Stimulated activated CD8-positive, alpha-beta memory T cell treated with anti-CD3 and anti-CD28 coated beads, Interleukin-15, amount 100 ng/mL, for 1 hour (primary cell): Measurements from ENCODE around the gene GHRL.
"Not testable (repeated sequence)": the region's sequence is repeated elsewhere in the genome, so short reads cannot be mapped to it uniquely, and the experiment has no call there.

ENCODE experiments used
- DNase-seq: peaks from one replicate; pipeline ENCODE4 v3.0.0-alpha.2; 2020; ENCODE audit warnings: low read depth

GHRL gene

DNA sequence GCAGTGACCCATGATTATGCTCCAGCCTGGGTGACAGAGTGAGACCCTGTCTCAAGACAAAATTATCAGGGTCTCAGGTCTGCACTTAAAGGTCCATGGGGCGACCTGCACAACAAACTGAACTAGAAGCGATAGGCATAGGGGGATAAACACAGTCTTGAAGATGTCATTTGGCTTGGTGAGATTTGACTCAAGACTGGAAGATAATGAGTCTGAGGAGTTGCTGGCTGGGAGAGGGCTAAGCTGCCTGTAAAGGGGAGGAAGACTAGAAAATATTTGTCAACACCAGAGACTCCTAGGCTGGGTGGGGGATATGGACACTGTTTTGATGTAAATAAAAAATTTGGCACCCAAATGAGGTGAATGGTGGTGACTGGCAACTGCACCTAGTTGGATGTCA, 19.8 kb downstream of the GHRL start:
- no peak for DNase-seq

DNA sequence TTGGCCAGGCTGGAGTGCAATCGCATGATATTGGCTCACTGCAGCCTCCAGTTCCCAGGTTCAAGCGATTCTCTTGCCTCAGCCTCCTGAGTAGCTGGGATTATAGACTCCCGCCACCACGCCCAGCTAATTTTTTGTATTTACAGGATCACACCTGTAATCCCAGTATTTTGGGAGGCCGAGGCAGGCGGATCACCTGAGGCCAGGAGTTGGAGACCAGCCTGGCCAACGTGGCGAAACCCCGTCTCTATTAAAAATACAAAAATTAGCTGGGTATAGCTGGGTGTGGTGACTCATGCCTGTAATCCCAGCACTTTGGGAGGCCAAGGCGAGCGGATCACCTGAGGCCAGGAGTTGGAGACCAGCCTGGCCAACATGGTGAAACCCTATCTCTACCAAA, 20.3 kb downstream of the GHRL start:
- DNase-seq = not testable (repeated sequence)

DNA sequence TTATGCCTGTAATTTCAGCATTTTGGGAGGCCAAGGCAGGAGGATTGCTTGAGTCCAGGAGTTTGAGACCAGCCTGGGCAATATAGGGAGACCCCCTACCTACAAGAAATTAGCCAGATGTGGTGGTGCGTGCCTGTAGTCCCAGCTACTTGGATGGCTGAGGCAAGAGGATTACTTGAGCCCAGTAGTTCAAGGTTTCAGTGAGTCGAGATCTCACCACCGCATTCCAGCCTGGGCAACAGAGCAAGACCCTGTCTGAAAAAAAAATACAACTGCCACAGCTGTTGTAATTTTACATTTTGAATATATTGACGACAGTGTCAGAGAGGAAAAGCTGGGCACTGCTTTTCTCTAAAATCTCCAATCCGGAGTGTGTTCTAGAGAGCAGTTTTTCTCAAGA, 23.3 kb downstream of the GHRL start:
- DNase-seq = no peak

DNA sequence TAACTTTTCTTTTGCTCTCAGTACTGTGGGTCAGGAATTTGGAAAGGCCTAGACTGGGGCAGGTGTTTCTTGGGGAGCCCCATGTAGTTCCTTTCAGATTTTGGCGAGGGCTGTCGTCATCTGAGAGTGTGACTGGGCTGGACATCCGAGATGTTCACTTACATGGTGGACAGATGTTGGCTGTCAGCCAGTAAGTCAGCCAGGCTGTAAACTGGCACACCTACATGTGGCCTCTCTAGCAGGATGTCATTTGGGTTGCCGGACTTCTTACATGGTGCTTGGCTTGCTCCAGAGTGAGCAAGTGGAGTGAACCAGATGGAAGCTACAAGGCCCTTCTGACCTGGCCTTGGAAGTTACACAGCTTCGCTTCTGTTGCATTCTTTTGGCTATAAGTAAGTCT, 23.8 kb downstream of the GHRL start:
- no peak for DNase-seq

DNA sequence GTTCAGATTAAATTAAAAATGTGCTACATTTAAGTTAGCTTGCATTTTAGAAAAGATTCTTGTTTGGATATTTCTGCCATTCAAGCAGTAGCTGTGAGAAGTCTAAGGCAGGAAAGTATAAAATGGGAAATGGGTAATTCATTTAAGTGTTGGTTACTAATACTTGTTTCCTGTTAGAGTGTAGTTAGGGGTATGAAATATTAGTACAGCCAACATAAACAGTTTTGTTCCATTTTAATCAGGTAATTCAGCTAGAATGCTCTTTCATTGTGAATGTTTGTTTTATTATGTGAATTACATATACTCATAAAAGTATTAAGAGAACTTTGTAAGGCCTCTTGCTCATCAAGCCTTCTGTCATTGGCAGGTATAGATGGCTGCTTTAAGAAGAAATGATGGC, 24.6 kb downstream of the GHRL start:
- DNase-seq = no peak

DNA sequence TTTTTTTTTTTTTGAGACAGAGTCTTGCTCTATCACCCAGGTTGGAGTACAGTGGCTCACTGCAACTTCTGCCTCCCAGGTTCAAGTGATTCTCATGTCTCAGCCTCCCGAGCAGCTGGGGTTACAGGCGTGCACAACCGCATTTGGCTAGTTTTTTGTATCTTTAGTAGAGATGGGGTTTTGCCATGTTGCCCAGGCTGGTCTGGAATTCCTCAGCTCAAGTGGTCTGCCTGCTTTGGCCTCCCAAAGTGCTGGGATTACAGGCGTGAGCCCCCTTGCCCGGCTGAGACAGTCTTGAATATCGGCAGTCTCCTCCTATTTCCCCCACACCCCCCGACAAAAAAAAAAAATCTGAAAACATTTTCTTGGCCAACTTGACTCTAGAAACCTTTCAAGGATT, 25.8 kb downstream of the GHRL start:
- DNase-seq = not testable (repeated sequence)

DNA sequence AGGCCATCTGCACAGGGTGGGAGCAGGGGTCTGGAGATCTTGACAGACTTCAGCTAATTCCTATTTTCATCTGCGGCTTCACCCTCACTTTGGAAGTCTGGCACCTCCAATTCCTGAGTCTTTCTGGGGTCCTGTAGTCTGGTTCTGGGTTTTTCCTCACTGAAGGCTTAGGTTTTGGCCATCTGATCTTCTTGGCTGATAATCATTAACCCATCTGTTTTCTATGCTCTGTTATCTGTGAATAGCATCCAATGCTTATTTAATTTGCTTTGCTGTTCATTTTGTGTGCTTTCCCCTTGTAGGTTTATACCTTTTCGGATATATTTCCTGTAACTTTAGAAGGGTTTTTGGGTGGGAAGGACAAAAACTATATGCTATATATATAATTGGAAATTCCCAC, 26.9 kb downstream of the GHRL start:
- no peak for DNase-seq

DNA sequence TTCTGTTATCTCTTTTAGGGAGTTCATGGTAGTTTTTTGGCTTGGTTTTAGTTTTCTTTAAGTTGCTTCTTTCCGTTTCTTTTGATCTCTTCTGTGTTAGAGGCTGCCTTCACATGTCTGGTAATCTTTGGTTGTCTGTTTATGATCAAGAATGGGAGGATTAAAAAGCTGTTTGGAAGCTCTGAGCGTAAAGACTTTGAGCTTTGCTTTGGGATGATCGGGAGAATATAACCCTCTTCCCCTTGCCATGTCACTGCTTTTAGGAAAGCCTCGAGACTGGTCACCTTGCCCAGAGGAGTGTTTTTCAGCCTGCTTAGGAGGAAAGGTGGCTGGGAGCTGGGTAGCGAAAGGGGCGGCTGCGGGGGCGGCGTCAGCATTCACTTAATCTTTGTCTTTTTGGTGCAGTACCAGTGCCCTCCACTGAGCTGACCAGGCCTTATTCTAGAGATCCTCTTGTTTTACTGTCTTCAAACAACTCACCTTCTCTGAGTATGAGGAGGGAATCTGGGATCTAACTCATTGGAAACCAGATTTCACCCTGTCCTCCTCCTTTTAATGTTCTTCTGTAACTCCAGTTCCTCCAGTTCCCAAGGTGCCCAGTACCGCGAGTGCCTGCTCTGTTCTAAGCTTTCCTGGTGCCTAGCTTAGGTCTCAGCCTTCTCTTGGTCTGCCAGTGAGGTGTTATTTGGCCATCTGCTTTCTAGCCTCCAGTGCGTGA, 28.9 kb downstream of the GHRL start:
- DNase-seq = peak; percentile 42

DNA sequence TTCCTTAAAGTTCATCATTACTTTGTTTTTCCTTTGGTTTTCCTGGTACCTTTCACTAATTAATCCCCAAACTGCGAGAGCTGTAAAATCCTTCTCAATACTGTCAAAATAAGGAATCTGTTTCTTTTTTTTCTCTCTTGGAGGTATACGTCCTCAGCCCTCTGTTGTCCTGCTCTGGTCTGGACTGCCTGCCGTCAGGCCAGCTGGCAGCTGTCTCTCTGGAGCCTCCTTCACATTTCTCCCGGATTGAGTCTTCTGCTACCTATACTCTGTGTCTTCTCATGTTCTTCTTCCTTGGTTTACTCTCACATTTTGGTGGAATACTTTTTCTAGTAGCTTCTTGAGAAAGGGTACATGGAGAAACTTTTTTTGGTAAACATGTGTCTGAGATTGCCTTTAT, 30.7 kb downstream of the GHRL start:
- DNase-seq = no peak

DNA sequence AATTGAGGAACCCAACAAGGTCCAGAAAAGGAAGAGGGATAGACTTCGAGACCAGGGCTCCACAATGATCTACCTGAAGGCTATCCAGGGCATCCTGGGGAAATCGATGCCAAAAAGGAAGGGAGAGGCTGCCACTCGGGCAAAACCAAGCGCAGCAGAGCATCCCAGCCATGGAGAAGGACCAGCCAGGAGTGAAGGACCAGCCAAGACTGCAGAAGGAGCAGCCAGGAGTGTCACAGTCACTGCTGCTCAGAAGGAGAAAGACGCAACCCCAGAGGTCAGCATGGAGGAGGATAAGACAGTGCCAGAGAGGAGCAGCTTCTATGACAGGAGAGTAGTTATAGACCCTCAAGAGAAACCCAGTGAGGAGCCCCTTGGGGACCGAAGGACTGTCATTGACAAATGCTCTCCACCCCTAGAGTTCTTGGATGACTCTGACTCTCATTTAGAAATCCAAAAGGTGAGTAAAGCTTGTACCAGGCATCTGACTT, 32.5 kb downstream of the GHRL start:
- no peak for DNase-seq

DNA sequence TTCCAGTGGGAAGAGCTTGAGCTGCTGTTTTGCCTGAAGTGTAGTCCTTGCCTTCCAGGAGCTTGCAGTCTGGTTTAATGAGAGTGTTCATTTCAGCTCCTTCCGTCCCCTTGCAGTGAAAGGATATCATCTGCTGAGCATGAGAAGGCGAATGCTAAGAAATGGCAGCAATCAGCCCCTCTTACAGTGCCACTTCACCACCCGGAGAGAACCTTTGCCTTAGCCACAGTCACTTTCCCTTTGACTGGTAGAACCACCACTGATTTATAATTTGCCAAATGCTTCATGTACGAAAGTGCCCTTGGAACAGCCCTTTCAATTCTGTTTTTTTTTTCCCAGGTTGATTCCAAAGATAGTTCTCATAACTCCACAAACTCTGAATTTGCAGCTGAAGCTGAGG, 32.9 kb downstream of the GHRL start:
- no peak for DNase-seq

DNA sequence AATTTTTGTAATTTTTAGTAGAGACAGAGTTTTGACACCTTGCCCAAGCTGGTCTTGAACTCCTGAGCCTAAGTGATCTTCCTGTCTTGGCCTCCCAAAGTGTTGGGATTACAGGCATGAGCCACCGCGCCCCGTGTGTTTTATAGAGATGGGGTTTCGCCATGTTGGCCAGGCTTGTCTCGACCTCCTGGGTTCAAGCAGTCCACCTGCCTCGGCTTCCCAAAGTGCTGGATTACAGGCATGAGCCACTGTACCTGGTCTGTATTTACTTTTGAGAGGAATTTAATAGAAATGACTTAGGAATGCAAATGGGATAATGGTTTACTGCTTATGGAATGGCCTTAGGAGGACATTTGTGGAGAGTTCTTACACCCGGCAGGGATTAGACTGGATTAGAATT, 33.7 kb downstream of the GHRL start:
- DNase-seq = no peak

DNA sequence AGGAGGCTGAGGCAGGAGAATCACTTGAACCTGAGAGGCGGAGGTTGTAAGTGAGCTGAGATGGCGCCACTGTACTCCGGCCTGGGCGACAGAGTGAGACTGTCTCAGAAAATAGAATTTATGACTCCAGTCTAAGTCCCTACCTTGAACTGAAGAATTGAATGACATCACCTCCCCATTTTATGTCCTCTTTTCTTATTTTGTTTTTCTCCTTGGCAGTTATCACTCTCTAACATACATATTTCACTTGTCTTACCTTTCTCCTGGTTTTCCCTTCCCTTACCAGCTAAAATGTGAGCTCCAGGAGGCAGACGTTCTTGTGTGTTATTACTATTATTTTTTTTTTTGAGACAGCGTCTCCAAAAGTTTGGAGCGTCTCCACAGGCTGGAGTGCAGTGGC, 36.9 kb downstream of the GHRL start:
- DNase-seq = no peak

DNA sequence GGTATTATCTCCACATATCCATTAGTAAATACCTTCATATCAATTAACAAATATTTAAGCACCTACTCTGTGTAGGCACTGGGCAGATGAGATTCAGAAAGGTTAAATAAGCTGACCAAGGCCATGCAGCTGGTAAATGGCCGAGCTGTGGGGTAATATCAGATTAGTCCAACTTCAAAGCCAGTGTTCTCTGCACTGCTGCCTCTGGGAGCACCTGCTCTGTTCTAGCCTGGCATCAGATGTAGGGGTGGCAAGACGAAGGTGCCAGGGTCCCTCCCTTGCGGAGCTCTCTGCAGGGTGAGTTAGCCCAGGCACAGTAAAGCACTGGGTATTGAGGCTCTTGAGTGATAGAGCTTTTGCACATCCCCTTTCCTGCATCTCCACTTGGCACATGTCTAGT, 39.0 kb downstream of the GHRL start:
- no peak for DNase-seq

DNA sequence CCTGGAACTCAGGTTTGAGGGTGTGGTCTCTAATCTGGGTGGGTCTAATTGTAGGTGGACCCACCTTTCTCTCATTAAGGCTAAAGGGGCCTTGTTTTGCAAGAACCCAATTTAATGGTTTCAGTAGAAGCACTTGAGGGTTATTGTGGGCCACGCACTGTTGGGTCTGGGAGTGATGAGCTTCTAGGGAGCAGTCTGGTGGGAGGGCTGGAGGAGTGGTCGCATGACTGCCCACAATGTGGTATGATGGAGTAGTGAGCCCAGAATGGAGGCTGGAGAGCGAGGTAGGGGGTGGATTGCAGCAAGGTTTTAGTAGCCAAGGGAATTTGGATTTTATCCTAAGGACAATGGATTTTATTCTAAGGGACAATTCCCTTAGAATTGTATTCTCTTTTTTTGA, 41.7 kb downstream of the GHRL start:
- no peak for DNase-seq

DNA sequence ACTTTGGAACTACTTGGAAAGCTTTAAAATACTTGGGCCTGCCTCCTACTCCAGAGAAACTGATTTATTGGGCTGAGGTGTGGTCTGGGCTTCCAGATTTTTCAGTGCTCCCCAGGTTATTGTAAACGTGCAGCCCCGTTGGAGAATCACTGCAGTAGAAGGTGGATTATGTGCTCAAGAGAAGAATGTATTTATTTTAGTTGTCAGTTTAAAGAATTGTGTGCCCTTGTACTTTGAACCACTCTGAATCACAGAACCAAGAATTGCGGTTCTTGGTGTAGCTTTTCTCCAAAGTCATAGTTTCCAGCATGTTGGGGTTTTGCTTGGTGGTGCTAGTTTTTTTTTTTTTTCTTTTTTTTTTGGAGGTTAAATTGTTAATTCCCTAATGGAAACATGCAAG, 42.9 kb downstream of the GHRL start:
- no peak for DNase-seq

DNA sequence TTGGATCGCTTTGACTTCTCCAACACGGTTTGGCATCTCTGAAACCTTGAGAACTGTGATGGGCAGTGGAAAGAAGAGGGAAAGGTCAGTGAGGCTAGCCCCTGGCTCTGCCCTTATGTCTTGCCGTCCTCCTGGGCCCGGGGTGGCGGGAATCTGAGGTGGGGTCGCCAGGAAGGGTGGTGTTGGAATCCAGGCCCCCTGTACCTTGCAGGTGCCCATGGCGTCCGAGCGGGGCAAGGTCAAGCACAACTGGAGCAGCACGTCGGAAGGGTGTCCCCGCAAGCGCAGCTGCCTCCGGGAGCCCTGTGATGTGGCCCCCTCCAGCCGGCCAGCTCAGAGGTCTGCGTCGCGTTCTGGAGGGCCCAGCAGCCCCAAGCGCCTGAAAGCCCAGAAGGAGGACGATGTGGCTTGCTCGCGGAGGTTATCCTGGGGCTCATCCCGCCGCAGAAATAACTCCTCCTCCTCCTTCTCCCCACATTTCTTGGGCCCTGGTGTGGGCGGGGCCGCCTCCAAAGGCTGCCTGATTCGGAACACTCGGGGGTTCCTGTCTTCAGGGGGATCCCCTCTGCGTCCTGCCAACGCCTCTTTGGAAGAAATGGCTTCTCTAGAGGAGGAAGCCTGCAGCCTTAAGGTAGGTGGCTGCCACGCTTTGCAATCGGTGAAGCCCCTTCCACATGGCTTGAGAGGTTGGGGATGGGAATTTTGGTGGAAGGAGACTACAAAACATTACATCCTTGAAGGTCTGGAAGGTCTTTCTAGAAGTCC, 43.6 kb downstream of the GHRL start:
- no peak for DNase-seq

DNA sequence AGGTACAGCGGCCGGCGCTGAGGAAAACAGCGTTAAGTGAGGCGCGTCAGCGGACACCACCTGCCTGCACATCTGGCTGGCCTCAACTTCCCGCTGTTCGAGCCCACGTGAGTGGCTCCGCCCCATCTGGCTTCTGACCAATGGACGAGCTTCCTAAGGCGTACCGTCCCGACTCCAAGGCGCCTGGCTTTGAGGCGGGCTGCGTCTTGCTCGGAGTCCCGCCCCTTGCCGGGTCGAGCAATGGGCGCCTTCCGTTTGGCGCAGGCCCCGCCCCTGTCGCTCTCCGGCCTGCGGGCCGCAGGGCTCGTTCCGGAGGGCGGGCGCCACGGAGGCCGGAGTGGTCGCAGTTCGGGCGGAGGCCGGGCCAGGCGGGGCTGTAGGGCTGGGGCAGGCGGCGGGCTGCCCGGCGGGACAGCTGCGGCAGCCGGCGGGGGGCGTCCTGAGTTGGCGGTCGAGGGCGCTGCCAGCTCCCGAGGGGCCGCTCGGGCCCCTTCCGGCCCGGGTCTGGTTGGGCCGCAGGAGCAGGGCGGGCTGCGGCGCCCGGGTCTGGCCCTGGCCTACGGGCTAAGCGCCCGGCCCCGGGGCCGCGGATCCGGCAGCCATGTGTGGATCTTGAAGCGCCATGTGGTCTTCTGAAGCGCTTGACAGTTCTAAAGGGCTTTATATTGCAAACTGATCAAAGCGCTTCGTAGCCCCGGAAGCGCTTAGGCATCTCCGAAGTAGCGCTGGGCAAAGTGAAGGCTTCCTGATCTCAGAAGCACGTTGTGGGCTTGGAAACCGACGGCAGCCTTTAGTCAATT, 44.4 kb downstream of the GHRL start, which contains the start of gene TATDN2:
Gene TATDN2 (plus strand): TSS at position 276 of the 800 bp plus-strand sequence. CDS start 742 bp downstream, outside the sequence.
- peak; percentile 77 for DNase-seq

DNA sequence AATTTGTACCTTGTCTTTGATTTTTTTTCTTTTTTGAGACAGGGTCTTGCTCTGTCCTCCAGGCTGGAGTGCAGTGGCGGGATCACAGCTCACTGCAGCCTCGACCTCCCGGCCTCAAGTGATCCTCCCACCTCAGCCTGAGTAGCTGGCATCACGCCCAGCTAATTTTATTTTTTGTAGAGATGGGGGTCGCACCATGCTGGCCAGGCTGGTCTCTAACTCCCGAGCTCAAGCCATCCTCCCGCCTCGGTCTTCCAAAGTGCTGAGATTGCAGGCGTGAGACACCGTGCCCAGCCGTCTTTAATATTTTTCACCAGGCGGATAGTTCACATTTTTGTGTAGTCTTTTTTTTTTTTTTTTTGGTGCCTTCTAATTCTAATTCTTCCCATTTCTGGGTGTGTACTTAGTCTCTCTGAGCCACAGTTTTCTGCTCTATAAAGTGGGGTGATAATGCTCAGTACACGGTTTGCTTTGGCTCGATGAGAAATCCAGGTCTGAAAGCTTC, 45.0 kb downstream of the GHRL start:
- no peak for DNase-seq

DNA sequence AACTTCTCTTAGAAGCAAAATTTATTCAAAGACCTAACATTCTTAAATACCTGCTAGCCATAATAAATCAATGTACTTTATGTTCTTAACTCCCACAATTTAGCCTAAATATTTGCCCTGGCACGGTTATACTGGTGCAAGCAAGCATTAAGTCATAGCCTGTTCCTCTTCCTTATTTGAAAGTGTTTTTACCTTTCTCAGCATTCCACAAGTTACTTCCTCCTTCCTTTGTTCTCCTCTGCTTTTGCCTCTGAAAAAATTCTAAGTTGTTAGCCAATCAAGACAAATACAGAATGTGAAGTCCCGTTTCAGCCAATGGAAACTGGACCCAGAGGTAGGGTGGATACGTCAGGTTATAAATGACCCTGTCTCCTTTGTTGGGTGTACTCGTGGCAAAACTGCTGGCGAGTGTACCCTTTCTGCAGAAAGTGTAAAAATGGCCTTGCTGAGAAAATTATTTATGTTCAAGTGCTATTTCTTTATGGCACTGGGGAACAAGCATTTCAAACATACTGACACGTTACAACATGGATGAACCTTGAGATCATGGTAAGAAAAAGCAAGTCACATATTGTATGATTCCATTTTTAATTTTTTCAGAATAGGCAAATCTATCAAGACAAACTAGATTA, 47.5 kb downstream of the GHRL start:
- no peak for DNase-seq

DNA sequence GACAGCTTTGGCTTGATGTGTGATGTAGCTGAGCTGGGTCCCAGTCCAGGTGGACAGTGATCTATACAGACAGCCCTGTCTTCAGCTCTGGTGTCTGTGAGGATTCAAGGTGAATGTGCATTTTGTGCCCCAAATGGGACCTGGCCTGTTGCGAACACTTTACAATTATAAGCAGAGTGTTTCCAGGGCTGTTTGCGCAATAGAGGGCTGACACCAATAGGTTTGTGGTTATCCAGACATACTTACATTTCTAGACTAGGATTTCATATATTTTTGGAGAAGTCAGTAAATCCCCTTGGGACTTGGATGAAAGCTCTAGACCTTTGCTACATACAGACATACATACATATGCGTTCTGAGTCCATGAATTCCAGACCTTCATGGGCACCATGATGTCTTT, 48.7 kb downstream of the GHRL start:
- no peak for DNase-seq
